Naive B cell (primary cell): Measurements from ENCODE around the gene NELFA. TPM values are rescaled to one million over a fixed set of nuclear protein-coding genes. Genes with fewer than 3 reads are reported as not detected.
"Not testable (repeated sequence)": the region's sequence is repeated elsewhere in the genome, so short reads cannot be mapped to it uniquely, and the experiment has no call there.

Experiments
- ATAC-seq, 2 donors: fragments of 150-1000 bp; cut with Tn5 transposase; 2 replicates each; pipeline ENCODE4 v1.10.0; 2021; ENCODE audit warnings: low read depth in 2 of 2, mild to moderate bottlenecking in 2 of 2, moderate library complexity in 2 of 2
- DNase-seq: peaks from one replicate; pipeline ENCODE4 v3.0.0; 2022
- H3K27ac Mint-ChIP-seq, 6 donors: one replicate each; pipeline ENCODE4 v1.8.0; 2020 to 2022; ENCODE audit warnings: mild to moderate bottlenecking in 6 of 6, mixed read lengths in 6 of 6, moderate library complexity in 5 of 6, inconsistent platforms in 2 of 6
- H3K27me3 Mint-ChIP-seq, 3 donors: one replicate each; pipeline ENCODE4 v1.8.0; 2021 to 2022; ENCODE audit warnings: mixed read lengths in 3 of 3, mild to moderate bottlenecking in 1 of 3
- H3K36me3 Mint-ChIP-seq, 2 donors: one replicate each; pipeline ENCODE4 v1.8.0; 2020 to 2022; ENCODE audit warnings: mixed read lengths in 2 of 2, inconsistent platforms in 1 of 2, mild to moderate bottlenecking in 1 of 2
- H3K4me1 Mint-ChIP-seq, 3 donors: one replicate each; pipeline ENCODE4 v1.8.0; 2020 to 2022; ENCODE audit warnings: mixed read lengths in 3 of 3, inconsistent platforms in 1 of 3, mild to moderate bottlenecking in 1 of 3, moderate library complexity in 1 of 3
- H3K4me3 Mint-ChIP-seq, 8 donors: one replicate each; pipeline ENCODE4 v1.8.0; 2020 to 2022; ENCODE audit warnings: mild to moderate bottlenecking in 8 of 8, mixed read lengths in 8 of 8, moderate library complexity in 8 of 8, inconsistent platforms in 2 of 8
- H3K9me3 Mint-ChIP-seq, 7 donors: one replicate each; pipeline ENCODE4 v1.8.0; 2020 to 2022; ENCODE audit warnings: mixed read lengths in 7 of 7, mild to moderate bottlenecking in 5 of 7, inconsistent platforms in 2 of 7, moderate library complexity in 1 of 7
- polyA plus RNA-seq, 6 donors: library from polyadenylated mRNA; unstranded; fragments of 300-500 nt; fragmentation: Illumina TruSeq; gene quantifications; one replicate each; pipeline ENCODE4 v1.2.3, GENCODE V29; 2021; ENCODE audit warnings: low read depth in 6 of 6

The NELFA gene
- polyA plus RNA-seq, 6 donors from 2014 or later, result 11.0 to 42.3 (median 25.4) TPM

- Mint-ChIP-seq H3K36me3 (peaks cover 0 to 4% of the 10 kb centered on the region in 2 donors), H3K27ac (no peak overlapping the region), H3K27me3 (peaks cover 8 to 56% (median 34%) of the 10 kb centered on the region in 3 donors), H3K4me3 (peak overlapping the region in 3 of 8 donors; percentile 48 to 66 (median 54)), H3K9me3 (peaks cover 0 to under 1% (median 0%) of the 10 kb centered on the region in 7 donors), H3K4me1 (peaks cover 5 to 16% (median 7%) of the 10 kb centered on the region in 3 donors)
- no peak for ATAC-seq
- no peak for DNase-seq
Measured at GRCh38 chr4:2044542-2045517, 36.1 kb upstream of the NELFA start.

GRCh38 chr4:2044119-2044485 is 35.3 kb upstream of the NELFA start:
- Mint-ChIP-seq H3K9me3 (peaks cover 0 to 1% (median 0%) of the 10 kb centered on the region in 7 donors), H3K4me3 (peak overlapping the region in 4 of 8 donors; percentile 32 to 65 (median 56)), H3K27me3 (peaks cover 5 to 55% (median 39%) of the 10 kb centered on the region in 3 donors), H3K27ac (no peak overlapping the region), H3K4me1 (peaks cover 6 to 16% (median 9%) of the 10 kb centered on the region in 3 donors), H3K36me3 (peaks cover 0 to 8% of the 10 kb centered on the region in 2 donors)
- DNase-seq, result no peak
- no peak for ATAC-seq

- ATAC-seq (no peak), DNase-seq (no peak)
- H3K36me3 Mint-ChIP-seq, result peaks cover 0 to 8% of the 10 kb centered on the region in 2 donors
- H3K4me3 Mint-ChIP-seq, result peak overlapping the region in 6 of 8 donors; percentile 32 to 90 (median 72)
- H3K4me1 Mint-ChIP-seq, result peaks cover 6 to 16% (median 9%) of the 10 kb centered on the region in 3 donors
- no peak overlapping the region for H3K27ac Mint-ChIP-seq
- H3K27me3 Mint-ChIP-seq, result peaks cover 5 to 58% (median 41%) of the 10 kb centered on the region in 3 donors
- peaks cover 0 to 1% (median 0%) of the 10 kb centered on the region in 7 donors for H3K9me3 Mint-ChIP-seq
Measured at GRCh38 chr4:2043396-2044118, 34.8 kb upstream of the NELFA start.

- Mint-ChIP-seq H3K4me1 (peaks cover 4 to 16% (median 9%) of the 10 kb centered on the region in 3 donors), H3K4me3 (peak overlapping the region; percentile 65 to 90 (median 80)), H3K27ac (peak overlapping the region in 2 of 6 donors; percentile 57 to 94), H3K9me3 (peaks cover 0 to 1% (median 0%) of the 10 kb centered on the region in 7 donors), H3K27me3 (peaks cover 5 to 54% (median 36%) of the 10 kb centered on the region in 3 donors), H3K36me3 (peaks cover 0 to 8% of the 10 kb centered on the region in 2 donors)
- ATAC-seq (no peak), DNase-seq (no peak)
Measured at GRCh38 chr4:2042947-2043395, 34.2 kb upstream of the NELFA start.

DNA sequence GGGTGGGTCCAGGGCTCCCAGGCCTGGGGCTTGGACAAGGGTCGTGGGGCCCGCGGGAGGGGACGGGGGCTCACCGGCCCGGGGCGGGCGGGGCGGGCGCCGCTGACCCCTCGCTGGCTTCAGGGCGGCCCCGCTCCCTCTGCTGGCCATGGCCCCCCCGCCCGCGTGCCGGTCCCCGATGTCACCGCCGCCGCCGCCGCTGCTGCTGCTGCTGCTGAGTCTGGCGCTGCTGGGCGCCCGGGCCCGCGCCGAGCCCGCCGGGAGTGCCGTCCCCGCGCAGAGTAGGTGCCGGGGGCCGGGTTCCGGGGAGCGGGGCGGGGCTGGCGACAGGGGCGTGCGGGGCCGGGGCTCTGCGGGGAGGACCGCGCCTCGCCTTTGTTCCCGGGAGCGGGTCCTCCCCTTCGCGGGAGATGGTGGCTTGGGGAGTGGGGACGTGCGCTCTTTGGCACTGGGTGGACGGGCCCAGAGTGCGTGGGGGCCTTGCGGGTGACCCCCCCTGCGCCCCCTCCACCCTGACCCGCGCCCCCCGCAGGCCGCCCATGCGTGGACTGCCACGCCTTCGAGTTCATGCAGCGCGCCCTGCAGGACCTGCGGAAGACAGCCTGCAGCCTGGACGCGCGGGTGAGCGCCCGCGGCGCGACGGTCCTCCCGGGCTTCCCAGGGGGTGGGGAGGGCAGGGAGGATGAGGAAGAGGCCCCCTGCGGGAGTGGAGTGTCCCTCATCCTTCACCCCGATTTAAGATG is 33.6 kb upstream of the NELFA start:
- ATAC-seq (peak; percentile 50 to 55), DNase-seq (peak; percentile 34)
- H3K4me3 Mint-ChIP-seq, result peak overlapping the region; percentile 71 to 92 (median 80)
- H3K36me3 Mint-ChIP-seq, result peaks cover 0 to 8% of the 10 kb centered on the region in 2 donors
- H3K27ac Mint-ChIP-seq, result peak overlapping the region in 2 of 6 donors; percentile 57 to 94
- H3K4me1 Mint-ChIP-seq, result peaks cover 4 to 16% (median 9%) of the 10 kb centered on the region in 3 donors
- H3K9me3 Mint-ChIP-seq, result peaks cover 0 to 1% (median 0%) of the 10 kb centered on the region in 7 donors
- H3K27me3 Mint-ChIP-seq, result peaks cover 5 to 48% (median 33%) of the 10 kb centered on the region in 3 donors

GRCh38 chr4:2041239-2042130 is 32.7 kb upstream of the NELFA start:
- Mint-ChIP-seq H3K36me3 (peaks cover 0 to 8% of the 10 kb centered on the region in 2 donors), H3K27me3 (peaks cover 12 to 54% (median 41%) of the 10 kb centered on the region in 3 donors), H3K27ac (peak overlapping the region in 2 of 6 donors; percentile 47 to 85), H3K4me3 (peak overlapping the region; percentile 75 to 92 (median 86)), H3K9me3 (peaks cover 0 to 1% (median 0%) of the 10 kb centered on the region in 7 donors), H3K4me1 (peaks cover 4 to 16% (median 9%) of the 10 kb centered on the region in 3 donors)
- DNase-seq, result peak; percentile 81
- peak; percentile 74 to 76 for ATAC-seq

DNA sequence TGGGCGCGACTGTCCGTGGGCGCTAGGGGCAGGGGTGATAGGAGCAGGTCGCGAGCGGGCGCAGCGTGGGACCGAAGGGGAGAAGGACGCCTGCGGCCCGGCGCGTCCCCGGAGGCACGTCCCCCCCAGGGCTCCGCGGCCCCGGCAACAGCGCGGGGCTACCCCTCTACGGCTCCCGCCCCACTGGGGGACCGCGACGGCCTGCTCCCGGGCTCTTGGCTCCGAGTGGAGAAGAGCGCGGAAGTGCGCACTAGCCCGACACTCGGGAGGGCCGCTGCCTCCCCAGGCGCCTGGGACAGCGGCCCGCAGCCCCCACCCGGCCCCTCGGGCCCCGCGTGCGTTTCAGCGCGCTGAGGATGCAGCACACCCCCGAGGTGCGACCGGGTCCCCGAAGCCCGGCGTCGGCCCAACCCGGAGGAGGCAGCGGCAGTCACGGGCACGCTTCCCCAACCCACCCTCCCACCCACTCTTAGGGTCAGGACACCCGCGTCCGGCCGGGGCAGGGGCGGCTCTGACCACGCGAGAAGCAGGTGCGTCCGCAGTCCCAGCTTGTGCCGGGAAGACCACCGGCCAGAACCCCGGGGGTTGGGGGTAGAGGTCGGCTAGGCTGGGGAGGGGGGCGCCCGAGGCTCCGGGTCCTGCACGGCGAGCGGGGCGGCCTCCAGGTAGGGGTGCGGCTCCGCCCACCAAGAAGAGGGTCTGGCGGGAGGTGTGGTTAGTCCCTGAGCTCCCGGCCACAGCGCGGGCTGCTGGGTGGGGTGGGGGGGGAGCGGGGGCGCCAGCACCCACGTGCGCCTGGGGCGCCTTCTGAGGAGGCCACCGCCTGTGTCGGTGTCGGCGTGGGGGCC is 31.8 kb upstream of the NELFA start:
- Mint-ChIP-seq H3K27ac (peak overlapping the region in 3 of 6 donors; percentile 24 to 66 (median 45)), H3K36me3 (peaks cover 0 to 8% of the 10 kb centered on the region in 2 donors), H3K4me3 (peak overlapping the region; percentile 72 to 89 (median 84)), H3K4me1 (peaks cover 4 to 16% (median 9%) of the 10 kb centered on the region in 3 donors), H3K9me3 (peaks cover 0 to 1% (median 0%) of the 10 kb centered on the region in 7 donors), H3K27me3 (peaks cover 20 to 55% (median 42%) of the 10 kb centered on the region in 3 donors)
- ATAC-seq (peak in 1 of 2 donors; percentile 8), DNase-seq (no peak)

DNA sequence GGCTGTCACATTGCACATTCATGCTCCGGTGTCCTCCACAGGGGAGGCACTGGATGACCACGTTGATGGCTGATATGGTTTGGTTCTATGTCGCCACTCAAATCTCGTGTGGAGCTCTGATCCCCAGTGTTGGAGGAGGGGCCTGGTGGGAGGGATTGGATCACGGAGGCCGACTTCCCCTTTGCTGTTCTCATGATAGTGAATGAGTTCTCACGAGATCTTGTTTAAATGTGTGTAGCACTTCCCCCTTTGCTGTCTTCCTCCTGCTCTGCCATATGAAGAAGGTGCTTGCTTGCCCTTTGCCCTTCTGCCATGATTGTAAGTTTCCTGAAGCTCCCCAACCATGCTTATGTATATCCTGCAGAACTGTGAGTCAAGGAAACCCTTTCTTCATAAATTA is 28.1 kb upstream of the NELFA start:
- DNase-seq (no peak), ATAC-seq (no peak)
- Mint-ChIP-seq H3K4me3 (no peak overlapping the region), H3K36me3 (peaks cover 0 to 8% of the 10 kb centered on the region in 2 donors), H3K4me1 (peaks cover 4 to 10% (median 4%) of the 10 kb centered on the region in 3 donors), H3K27me3 (peaks cover 39 to 68% (median 53%) of the 10 kb centered on the region in 3 donors), H3K9me3 (peaks cover 0 to 1% (median 0%) of the 10 kb centered on the region in 7 donors), H3K27ac (no peak overlapping the region)

DNA sequence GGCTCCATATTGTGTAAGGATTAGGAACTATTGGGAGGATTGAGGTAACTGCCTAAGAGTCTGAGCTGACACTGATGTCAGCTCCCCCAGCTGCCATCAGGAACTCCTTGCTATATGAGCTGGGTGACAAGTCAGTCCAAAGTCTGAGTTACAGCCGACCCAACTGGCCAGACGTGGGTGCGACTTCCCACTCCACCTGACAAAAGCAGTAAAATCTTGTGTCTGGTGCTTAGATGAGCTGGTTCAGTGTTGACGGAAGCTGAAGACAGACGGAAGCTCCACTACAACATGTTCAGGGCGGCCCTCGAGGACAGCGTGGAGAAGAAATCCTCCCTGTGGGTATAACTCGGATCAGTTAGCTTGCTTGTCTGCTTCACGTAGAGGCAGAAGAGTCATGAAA is 27.6 kb upstream of the NELFA start:
- H3K4me1 Mint-ChIP-seq, result peaks cover 4 to 5% (median 4%) of the 10 kb centered on the region in 3 donors
- DNase-seq (no peak), ATAC-seq (no peak)
- H3K36me3 Mint-ChIP-seq, result peaks cover 0 to 8% of the 10 kb centered on the region in 2 donors
- H3K27ac Mint-ChIP-seq, result no peak overlapping the region
- peaks cover 40 to 65% (median 55%) of the 10 kb centered on the region in 3 donors for H3K27me3 Mint-ChIP-seq
- peak overlapping the region in 1 of 8 donors; percentile 26 for H3K4me3 Mint-ChIP-seq
- peaks cover 0 to 1% (median 0%) of the 10 kb centered on the region in 7 donors for H3K9me3 Mint-ChIP-seq

DNA sequence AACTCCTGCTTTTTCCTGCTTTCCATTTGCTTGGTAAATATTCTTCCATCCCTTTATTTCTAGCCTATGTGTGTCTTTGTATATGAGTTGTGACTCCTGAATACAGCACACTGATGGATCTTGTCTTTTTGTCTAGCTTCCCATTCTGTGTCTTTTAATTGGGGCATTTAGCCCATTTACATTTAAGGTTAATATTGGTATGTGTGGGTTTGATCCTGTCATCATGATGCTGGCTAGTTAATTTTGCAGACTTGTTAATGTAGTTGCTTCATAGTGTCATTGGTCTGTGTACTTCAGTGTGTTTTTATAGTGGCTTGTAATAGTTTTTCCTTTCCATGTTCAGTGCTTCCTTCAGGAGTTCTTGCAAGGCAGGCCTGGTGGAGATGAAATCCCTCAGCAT is 22.4 kb upstream of the NELFA start:
- ATAC-seq, H3K36me3 Mint-ChIP-seq, DNase-seq, H3K4me1 Mint-ChIP-seq, H3K4me3 Mint-ChIP-seq: not testable (repeated sequence)
- peak overlapping the region in 1 of 6 donors; percentile 7 for H3K27ac Mint-ChIP-seq
- H3K27me3 Mint-ChIP-seq, result peaks cover 41 to 79% (median 50%) of the 10 kb centered on the region in 3 donors
- peaks cover 5 to 10% (median 5%) of the 10 kb centered on the region in 7 donors for H3K9me3 Mint-ChIP-seq

GRCh38 chr4:2027120-2027519 is 18.3 kb upstream of the NELFA start:
- not testable (repeated sequence) for H3K36me3 Mint-ChIP-seq

More at GRCh38 chr4:2027120-2027519, 18.3 kb upstream of the NELFA start:
- Mint-ChIP-seq H3K9me3 (peaks cover 5 to 23% (median 11%) of the 10 kb centered on the region in 7 donors), H3K27me3 (peaks cover 34 to 81% (median 55%) of the 10 kb centered on the region in 3 donors)
- not testable (repeated sequence) for H3K4me1 Mint-ChIP-seq, ATAC-seq, H3K27ac Mint-ChIP-seq, H3K4me3 Mint-ChIP-seq, DNase-seq
